ENCODE data around the gene UBN1. TPM values are rescaled to one million over a fixed set of nuclear protein-coding genes. Genes with fewer than 3 reads are reported as not detected.

Gene UBN1
- total RNA-seq, 1 donor from 2014 or later: 36.1 TPM

- Histone ChIP-seq H3K27ac (no peak overlapping the region), H3K36me3 (peaks cover 99% of the 10 kb centered on the region), H3K4me1 (no peaks in the 10 kb centered on the region), H3K4me3 (no peak overlapping the region), H3K27me3 (ENCODE audit: low read depth) (no peaks in the 10 kb centered on the region), H3K9me3 (no peaks in the 10 kb centered on the region)
- intact Hi-C loops (cut with DNase I): no loop called here
- TF ChIP-seq CTCF (IDR thresholded peaks at IDR 0.05): no peak
- peak in 1 of 2 donors; percentile 15 for ATAC-seq
- DNase-seq: no peak
Measured at GRCh38 chr16:4811773-4812172, 35.5 kb upstream of the UBN1 start.

GRCh38 chr16:4813251-4814003 is 33.9 kb upstream of the UBN1 start:
- intact Hi-C loops (cut with DNase I): no loop called here
- DNase-seq (no peak), ATAC-seq (no peak)
- Histone ChIP-seq H3K27ac (no peak overlapping the region), H3K4me3 (no peak overlapping the region), H3K9me3 (no peaks in the 10 kb centered on the region), H3K4me1 (no peaks in the 10 kb centered on the region), H3K27me3 (ENCODE audit: low read depth) (no peaks in the 10 kb centered on the region), H3K36me3 (peaks cover 100% of the 10 kb centered on the region)
- no peak for TF ChIP-seq CTCF (IDR thresholded peaks at IDR 0.05)

- H3K4me1 ChIP-seq: no peaks in the 10 kb centered on the region
- no peaks in the 10 kb centered on the region for H3K9me3 ChIP-seq
- TF ChIP-seq CTCF (IDR thresholded peaks at IDR 0.05): no peak
- intact Hi-C loops (cut with DNase I): no loop called here
- H3K27ac ChIP-seq: no peak overlapping the region
- H3K36me3 ChIP-seq: peaks cover 100% of the 10 kb centered on the region
- H3K4me3 ChIP-seq: no peak overlapping the region
- DNase-seq (no peak), ATAC-seq (no peak)
- H3K27me3 ChIP-seq (ENCODE audit: low read depth): no peaks in the 10 kb centered on the region
Measured at GRCh38 chr16:4814046-4814445, 33.2 kb upstream of the UBN1 start.

GRCh38 chr16:4814542-4815173 is 32.6 kb upstream of the UBN1 start:
- Histone ChIP-seq H3K27ac (no peak overlapping the region), H3K4me3 (no peak overlapping the region), H3K9me3 (no peaks in the 10 kb centered on the region), H3K36me3 (peaks cover 100% of the 10 kb centered on the region), H3K27me3 (ENCODE audit: low read depth) (no peaks in the 10 kb centered on the region), H3K4me1 (no peaks in the 10 kb centered on the region)
- DNase-seq: no peak
- intact Hi-C loops (cut with DNase I): no loop called here
- no peak for TF ChIP-seq CTCF (IDR thresholded peaks at IDR 0.05)
- no peak for ATAC-seq

- TF ChIP-seq CTCF (IDR thresholded peaks at IDR 0.05): no peak
Measured at GRCh38 chr16:4820652-4821051, 26.6 kb upstream of the UBN1 start.

More at GRCh38 chr16:4820652-4821051, 26.6 kb upstream of the UBN1 start:
- H3K36me3 ChIP-seq: peaks cover 100% of the 10 kb centered on the region
- H3K4me1 ChIP-seq: no peaks in the 10 kb centered on the region
- no peak for ATAC-seq
- no peak overlapping the region for H3K27ac ChIP-seq
- no peak for DNase-seq
- no peak overlapping the region for H3K4me3 ChIP-seq
- no peaks in the 10 kb centered on the region for H3K9me3 ChIP-seq
- intact Hi-C loops (cut with DNase I): no loop called here
- no peaks in the 10 kb centered on the region for H3K27me3 ChIP-seq (ENCODE audit: low read depth)

Measured in lower lobe of right lung (tissue), 2 donors.